ENCODE measurements around the gene NAA60. TPM values are rescaled to one million over a fixed set of nuclear protein-coding genes. Genes with fewer than 3 reads are reported as not detected.

The NAA60 gene
- total and polyA plus RNA-seq, 2 experiments from 2014 or later: 32.4 to 36.5 TPM

DNA sequence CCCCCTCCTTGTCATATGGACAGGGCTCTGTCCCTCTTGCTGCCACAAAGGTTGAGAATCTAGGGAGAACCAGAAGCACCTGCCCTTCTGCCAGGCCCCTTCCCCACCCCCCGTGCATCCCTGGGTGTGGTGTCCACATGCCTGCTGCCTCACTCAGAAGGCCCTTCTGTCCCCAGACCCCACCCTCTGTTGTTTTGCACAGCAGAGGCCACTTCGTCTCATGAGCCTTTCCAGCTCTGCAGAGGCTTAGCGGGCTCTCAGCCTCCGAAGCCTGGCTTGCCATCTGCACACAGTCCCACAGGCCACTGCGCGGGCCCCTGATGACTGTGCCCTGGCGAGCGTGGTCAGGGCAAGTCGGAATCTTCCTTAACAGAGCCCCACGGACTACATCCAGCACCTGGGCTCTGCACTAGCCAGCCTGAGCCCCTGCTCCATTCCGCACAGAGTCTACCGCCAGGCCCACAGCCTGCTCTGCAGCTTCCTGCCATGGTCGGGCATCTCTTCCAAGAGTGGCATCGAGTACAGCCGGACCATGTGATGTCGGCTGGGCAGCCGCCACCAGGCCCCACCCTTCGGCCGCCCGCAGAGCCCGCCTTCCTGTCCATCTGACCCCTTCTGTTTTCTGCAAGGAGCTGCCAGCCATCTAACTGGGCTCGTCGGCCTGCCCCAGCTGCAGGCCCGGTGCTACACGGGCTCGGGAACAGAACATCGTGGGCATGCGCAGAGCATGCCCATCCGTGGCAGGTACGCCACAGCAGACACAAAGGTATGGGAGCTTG, 41.0 kb downstream of the NAA60 start (continued):
- TF ChIP-seq, protein P1, sequence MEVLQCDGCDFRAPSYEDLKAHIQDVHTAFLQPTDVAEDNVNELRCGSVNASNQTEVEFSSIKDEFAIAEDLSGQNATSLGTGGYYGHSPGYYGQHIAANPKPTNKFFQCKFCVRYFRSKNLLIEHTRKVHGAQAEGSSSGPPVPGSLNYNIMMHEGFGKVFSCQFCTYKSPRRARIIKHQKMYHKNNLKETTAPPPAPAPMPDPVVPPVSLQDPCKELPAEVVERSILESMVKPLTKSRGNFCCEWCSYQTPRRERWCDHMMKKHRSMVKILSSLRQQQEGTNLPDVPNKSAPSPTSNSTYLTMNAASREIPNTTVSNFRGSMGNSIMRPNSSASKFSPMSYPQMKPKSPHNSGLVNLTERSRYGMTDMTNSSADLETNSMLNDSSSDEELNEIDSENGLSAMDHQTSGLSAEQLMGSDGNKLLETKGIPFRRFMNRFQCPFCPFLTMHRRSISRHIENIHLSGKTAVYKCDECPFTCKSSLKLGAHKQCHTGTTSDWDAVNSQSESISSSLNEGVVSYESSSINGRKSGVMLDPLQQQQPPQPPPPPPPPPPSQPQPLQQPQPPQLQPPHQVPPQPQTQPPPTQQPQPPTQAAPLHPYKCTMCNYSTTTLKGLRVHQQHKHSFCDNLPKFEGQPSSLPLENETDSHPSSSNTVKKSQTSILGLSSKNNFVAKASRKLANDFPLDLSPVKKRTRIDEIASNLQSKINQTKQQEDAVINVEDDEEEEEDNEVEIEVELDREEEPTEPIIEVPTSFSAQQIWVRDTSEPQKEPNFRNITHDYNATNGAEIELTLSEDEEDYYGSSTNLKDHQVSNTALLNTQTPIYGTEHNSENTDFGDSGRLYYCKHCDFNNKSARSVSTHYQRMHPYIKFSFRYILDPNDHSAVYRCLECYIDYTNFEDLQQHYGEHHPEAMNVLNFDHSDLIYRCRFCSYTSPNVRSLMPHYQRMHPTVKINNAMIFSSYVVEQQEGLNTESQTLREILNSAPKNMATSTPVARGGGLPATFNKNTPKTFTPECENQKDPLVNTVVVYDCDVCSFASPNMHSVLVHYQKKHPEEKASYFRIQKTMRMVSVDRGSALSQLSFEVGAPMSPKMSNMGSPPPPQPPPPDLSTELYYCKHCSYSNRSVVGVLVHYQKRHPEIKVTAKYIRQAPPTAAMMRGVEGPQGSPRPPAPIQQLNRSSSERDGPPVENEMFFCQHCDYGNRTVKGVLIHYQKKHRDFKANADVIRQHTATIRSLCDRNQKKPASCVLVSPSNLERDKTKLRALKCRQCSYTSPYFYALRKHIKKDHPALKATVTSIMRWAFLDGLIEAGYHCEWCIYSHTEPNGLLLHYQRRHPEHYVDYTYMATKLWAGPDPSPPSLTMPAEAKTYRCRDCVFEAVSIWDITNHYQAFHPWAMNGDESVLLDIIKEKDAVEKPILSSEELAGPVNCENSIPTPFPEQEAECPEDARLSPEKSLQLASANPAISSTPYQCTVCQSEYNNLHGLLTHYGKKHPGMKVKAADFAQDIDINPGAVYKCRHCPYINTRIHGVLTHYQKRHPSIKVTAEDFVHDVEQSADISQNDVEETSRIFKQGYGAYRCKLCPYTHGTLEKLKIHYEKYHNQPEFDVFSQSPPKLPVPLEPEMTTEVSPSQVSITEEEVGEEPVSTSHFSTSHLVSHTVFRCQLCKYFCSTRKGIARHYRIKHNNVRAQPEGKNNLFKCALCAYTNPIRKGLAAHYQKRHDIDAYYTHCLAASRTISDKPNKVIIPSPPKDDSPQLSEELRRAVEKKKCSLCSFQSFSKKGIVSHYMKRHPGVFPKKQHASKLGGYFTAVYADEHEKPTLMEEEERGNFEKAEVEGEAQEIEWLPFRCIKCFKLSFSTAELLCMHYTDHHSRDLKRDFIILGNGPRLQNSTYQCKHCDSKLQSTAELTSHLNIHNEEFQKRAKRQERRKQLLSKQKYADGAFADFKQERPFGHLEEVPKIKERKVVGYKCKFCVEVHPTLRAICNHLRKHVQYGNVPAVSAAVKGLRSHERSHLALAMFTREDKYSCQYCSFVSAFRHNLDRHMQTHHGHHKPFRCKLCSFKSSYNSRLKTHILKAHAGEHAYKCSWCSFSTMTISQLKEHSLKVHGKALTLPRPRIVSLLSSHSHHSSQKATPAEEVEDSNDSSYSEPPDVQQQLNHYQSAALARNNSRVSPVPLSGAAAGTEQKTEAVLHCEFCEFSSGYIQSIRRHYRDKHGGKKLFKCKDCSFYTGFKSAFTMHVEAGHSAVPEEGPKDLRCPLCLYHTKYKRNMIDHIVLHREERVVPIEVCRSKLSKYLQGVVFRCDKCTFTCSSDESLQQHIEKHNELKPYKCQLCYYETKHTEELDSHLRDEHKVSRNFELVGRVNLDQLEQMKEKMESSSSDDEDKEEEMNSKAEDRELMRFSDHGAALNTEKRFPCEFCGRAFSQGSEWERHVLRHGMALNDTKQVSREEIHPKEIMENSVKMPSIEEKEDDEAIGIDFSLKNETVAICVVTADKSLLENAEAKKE (CRISPR knock-in tag; IDR thresholded peaks at IDR 0.05): no peak
- TF ChIP-seq, protein P2, sequence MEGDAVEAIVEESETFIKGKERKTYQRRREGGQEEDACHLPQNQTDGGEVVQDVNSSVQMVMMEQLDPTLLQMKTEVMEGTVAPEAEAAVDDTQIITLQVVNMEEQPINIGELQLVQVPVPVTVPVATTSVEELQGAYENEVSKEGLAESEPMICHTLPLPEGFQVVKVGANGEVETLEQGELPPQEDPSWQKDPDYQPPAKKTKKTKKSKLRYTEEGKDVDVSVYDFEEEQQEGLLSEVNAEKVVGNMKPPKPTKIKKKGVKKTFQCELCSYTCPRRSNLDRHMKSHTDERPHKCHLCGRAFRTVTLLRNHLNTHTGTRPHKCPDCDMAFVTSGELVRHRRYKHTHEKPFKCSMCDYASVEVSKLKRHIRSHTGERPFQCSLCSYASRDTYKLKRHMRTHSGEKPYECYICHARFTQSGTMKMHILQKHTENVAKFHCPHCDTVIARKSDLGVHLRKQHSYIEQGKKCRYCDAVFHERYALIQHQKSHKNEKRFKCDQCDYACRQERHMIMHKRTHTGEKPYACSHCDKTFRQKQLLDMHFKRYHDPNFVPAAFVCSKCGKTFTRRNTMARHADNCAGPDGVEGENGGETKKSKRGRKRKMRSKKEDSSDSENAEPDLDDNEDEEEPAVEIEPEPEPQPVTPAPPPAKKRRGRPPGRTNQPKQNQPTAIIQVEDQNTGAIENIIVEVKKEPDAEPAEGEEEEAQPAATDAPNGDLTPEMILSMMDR (conservative IDR thresholded peaks at IDR 0.05; ENCODE audit: low read depth in 2 of 2): no peak
- TF ChIP-seq, protein P3, sequence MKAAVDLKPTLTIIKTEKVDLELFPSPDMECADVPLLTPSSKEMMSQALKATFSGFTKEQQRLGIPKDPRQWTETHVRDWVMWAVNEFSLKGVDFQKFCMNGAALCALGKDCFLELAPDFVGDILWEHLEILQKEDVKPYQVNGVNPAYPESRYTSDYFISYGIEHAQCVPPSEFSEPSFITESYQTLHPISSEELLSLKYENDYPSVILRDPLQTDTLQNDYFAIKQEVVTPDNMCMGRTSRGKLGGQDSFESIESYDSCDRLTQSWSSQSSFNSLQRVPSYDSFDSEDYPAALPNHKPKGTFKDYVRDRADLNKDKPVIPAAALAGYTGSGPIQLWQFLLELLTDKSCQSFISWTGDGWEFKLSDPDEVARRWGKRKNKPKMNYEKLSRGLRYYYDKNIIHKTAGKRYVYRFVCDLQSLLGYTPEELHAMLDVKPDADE (IDR thresholded peaks at IDR 0.05): no peak

Data from GM23338 (cell line).